ENCODE results near the gene PRRC2C. TPM values are rescaled to one million over a fixed set of nuclear protein-coding genes. Genes with fewer than 3 reads are reported as not detected.

PRRC2C gene
- total and polyA plus RNA-seq, 4 donors, result 13.6 to 41.9 (median 34.4) TPM

- H3K27me3 ChIP-seq (ENCODE audit: control insufficient read depth in 4 of 4, insufficient read depth in 4 of 4, low read length in 3 of 4), result no peaks in the 10 kb centered on the region
- H3K9me3 ChIP-seq (ENCODE audit: control insufficient read depth in 4 of 4, low read length in 3 of 4), result no peaks in the 10 kb centered on the region
- WGBS, result 87% methylated on average over 9 of the region's 9 CpGs
- H3K27ac ChIP-seq (ENCODE audit: low read depth in 1 of 2, low read length in 2 of 2), result no peak overlapping the region
- TF ChIP-seq ATF3 (IDR thresholded peaks at IDR 0.05), result no peak
- no peak for TF ChIP-seq EGR1 (IDR thresholded peaks at IDR 0.05; ENCODE audit: low read depth in 2 of 2)
- no peak for TF ChIP-seq ZBTB33 (IDR thresholded peaks at IDR 0.05)
- no peak for TF ChIP-seq MAX (IDR thresholded peaks at IDR 0.05)
- TF ChIP-seq REST (IDR thresholded peaks at IDR 0.05), result no peak
- TF ChIP-seq SP1 (IDR thresholded peaks at IDR 0.05), result no peak
- no peak for TF ChIP-seq HNF4A (conservative IDR thresholded peaks at IDR 0.05)
- no peak for TF ChIP-seq HNF4G (IDR thresholded peaks at IDR 0.05)
- no peak for TF ChIP-seq CTCF (IDR thresholded peaks at IDR 0.05; ENCODE audit: low read depth, low read length, missing input control)
- TF ChIP-seq FOXA2 (IDR thresholded peaks at IDR 0.05), result no peak
- TF ChIP-seq RXRA (IDR thresholded peaks at IDR 0.05), result no peak
- TF ChIP-seq JUND (IDR thresholded peaks at IDR 0.05), result no peak
- TF ChIP-seq NR2F2 (IDR thresholded peaks at IDR 0.05), result no peak
- TF ChIP-seq YY1 (IDR thresholded peaks at IDR 0.05), result no peak
- no peak for TF ChIP-seq RAD21 (IDR thresholded peaks at IDR 0.05)
- TF ChIP-seq FOXA1 (IDR thresholded peaks at IDR 0.05), result no peak
- TF ChIP-seq GABPA (IDR thresholded peaks at IDR 0.05 in 1 of 2, conservative IDR thresholded peaks at IDR 0.05 in 1 of 2), result no peak
- H3K4me3 ChIP-seq (ENCODE audit: low read depth in 1 of 3, low read length in 3 of 3), result no peak overlapping the region
- DNase-seq (ENCODE audit: low spot score), result no peak
- H3K36me3 ChIP-seq (ENCODE audit: control insufficient read depth in 4 of 4, insufficient read depth in 3 of 4, low read depth in 1 of 4, low read length in 3 of 4), result no peaks in the 10 kb centered on the region
- H3K4me1 ChIP-seq (ENCODE audit: control insufficient read depth in 4 of 4, insufficient read depth in 4 of 4, low read length in 3 of 4), result no peaks in the 10 kb centered on the region
- no peak overlapping the region for H3K9ac ChIP-seq (ENCODE audit: low read depth in 1 of 2, low read length in 2 of 2)
These were observed 138.5 kb downstream of the PRRC2C start for GRCh38 chr1:171623651-171624331.

Data from liver (tissue), 9 donors.